ENCODE data around the gene CLUH. TPM values are rescaled to one million over a fixed set of nuclear protein-coding genes. Genes with fewer than 3 reads are reported as not detected.

The CLUH gene
- total RNA-seq, 1 donor from 2014 or later: 41.9 TPM

DNA sequence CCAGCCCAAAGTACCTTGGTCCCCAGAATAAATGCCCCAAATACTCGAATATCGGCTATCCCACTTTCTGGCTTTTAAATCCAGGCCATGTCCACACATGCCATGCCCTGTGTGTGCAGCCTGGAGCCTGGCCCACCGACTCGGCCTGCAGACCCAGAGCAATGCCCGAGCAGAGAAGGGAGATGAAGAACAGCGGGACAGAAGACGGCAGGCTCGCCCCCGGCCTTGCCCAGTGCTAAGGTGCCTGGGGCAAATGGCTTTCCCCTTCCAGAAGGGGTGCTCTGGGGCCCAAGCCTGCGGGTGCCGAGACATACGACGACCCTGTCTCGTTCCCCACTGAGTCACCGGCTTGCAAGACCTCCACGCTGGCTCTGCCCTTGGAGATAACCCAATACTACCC, 8.0 kb downstream of the CLUH start:
- FAIRE-seq (no peak), DNase-seq (ENCODE audit: low read depth) (no peak)
- Histone ChIP-seq H3K27me3 (ENCODE audit: control insufficient read depth, insufficient read depth, low read length) (no peaks in the 10 kb centered on the region), H3K36me3 (ENCODE audit: control insufficient read depth, insufficient read depth, low read length) (peaks cover 32% of the 10 kb centered on the region), H3K4me3 (ENCODE audit: low read depth, low read length) (no peak overlapping the region)
- TF ChIP-seq, protein P1, sequence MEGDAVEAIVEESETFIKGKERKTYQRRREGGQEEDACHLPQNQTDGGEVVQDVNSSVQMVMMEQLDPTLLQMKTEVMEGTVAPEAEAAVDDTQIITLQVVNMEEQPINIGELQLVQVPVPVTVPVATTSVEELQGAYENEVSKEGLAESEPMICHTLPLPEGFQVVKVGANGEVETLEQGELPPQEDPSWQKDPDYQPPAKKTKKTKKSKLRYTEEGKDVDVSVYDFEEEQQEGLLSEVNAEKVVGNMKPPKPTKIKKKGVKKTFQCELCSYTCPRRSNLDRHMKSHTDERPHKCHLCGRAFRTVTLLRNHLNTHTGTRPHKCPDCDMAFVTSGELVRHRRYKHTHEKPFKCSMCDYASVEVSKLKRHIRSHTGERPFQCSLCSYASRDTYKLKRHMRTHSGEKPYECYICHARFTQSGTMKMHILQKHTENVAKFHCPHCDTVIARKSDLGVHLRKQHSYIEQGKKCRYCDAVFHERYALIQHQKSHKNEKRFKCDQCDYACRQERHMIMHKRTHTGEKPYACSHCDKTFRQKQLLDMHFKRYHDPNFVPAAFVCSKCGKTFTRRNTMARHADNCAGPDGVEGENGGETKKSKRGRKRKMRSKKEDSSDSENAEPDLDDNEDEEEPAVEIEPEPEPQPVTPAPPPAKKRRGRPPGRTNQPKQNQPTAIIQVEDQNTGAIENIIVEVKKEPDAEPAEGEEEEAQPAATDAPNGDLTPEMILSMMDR (IDR thresholded peaks at IDR 0.05; ENCODE audit: insufficient read depth, low read length, severe bottlenecking): no peak

DNA sequence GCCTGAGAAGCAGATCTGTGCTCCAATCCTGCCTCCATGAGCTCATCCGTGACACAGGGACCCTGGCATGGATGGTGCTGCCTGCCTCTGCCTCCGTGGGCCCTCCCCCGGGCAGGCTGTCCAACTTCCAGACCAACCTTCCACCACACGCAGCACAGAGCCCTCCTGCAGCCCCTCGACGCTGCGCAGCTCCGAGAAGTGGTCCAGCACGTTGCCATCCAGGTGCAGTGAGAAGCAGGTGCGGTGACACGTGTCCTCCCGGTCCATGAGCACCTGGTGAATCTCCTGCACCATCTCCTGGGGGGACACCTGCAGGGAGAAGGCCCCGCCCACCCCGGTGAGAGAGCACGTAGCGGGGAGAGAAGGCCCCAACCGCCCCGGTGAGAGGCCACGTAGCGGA, 8.4 kb downstream of the CLUH start:
- TF ChIP-seq, protein P1 (IDR thresholded peaks at IDR 0.05; ENCODE audit: insufficient read depth, low read length, severe bottlenecking): no peak
- H3K36me3 ChIP-seq (ENCODE audit: control insufficient read depth, insufficient read depth, low read length): peaks cover 35% of the 10 kb centered on the region
- FAIRE-seq (no peak), DNase-seq (ENCODE audit: low read depth) (no peak)
- no peak overlapping the region for H3K4me3 ChIP-seq (ENCODE audit: low read depth, low read length)
- no peaks in the 10 kb centered on the region for H3K27me3 ChIP-seq (ENCODE audit: control insufficient read depth, insufficient read depth, low read length)

DNA sequence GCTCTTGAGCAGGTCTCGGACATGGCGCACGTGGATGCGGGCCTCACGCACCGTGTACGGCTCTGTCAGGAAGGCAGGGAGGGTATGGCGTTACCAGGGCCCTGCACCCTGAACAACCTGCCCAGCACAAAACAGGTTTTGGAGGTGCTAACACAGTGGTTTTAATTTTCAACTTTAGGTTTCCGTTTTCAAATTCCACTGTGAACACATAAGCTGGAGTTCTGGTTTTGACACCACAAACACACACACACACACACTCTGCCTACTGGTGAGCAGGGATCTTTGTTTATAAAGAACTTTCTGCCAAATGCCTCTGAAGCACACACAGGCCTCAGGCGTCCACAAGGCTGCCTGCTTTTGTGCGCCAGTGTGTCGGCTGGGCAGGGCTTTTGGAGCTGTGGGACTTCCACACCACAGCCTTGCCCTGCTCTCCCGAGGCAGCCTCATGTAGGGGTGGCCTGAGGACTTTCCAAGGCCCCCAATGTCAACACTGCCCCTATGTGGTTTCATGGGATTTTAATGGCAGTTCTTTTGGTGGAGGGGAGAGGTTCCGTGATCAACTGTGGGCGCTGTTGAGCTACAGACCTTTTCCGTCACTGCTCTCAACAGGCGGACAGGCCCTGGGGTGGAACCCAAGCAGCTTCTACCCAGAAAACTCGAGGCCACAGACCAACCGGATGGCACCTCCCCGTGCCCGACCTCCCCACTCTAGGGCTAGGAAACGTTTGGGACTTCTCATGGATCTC, 9.4 kb downstream of the CLUH start:
- Histone ChIP-seq H3K4me3 (ENCODE audit: low read depth, low read length) (no peak overlapping the region), H3K27me3 (ENCODE audit: control insufficient read depth, insufficient read depth, low read length) (no peaks in the 10 kb centered on the region), H3K36me3 (ENCODE audit: control insufficient read depth, insufficient read depth, low read length) (peaks cover 39% of the 10 kb centered on the region)
- DNase-seq (ENCODE audit: low read depth) (no peak), FAIRE-seq (no peak)
- TF ChIP-seq, protein P1 (IDR thresholded peaks at IDR 0.05; ENCODE audit: insufficient read depth, low read length, severe bottlenecking): no peak

DNA sequence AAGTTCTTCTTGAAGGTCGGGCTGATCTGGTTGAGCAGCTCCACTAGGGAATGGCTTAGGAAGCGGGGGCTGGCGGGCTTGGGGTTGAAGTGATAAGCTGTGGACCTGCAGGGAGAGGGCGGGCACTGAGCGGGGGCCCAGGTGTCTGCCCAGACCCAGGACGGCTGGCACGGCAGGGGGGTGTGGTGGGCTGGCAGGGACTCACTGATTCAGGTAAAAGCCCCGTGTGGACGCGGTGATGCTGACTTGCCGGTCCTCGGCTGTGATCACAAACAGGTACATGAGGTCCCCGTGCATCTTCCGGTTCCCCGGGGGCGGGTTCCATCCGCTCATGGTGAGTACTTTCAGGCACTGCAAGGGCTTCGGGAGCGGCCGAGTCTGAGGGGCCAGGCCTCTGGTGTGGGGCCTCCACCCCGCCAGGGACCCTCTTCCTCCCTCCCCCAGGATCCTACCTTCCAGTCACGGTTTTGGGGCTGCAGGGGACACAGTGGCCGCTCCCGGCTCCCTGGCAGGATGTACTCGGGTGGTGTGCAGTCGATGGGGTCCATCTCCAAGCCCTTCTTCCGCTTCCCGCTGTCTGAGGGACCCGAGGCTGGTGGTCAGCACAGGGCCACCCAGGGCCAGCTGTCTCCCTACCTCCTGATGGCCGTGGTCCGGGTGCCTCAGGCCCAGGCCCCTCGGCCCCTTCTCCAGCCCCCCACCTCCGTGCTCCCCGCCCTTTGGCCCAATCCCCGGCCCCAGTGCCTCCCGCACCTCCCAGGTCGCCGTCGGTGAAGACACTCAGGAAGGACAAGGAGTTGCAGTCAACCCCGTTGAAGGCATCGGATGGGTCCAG, 10.2 kb downstream of the CLUH start:
- TF ChIP-seq, protein P1 (IDR thresholded peaks at IDR 0.05; ENCODE audit: insufficient read depth, low read length, severe bottlenecking): no peak
- Histone ChIP-seq H3K36me3 (ENCODE audit: control insufficient read depth, insufficient read depth, low read length) (peaks cover 42% of the 10 kb centered on the region), H3K4me3 (ENCODE audit: low read depth, low read length) (no peak overlapping the region), H3K27me3 (ENCODE audit: control insufficient read depth, insufficient read depth, low read length) (no peaks in the 10 kb centered on the region)
- DNase-seq (ENCODE audit: low read depth): no peak
- FAIRE-seq: no peak

DNA sequence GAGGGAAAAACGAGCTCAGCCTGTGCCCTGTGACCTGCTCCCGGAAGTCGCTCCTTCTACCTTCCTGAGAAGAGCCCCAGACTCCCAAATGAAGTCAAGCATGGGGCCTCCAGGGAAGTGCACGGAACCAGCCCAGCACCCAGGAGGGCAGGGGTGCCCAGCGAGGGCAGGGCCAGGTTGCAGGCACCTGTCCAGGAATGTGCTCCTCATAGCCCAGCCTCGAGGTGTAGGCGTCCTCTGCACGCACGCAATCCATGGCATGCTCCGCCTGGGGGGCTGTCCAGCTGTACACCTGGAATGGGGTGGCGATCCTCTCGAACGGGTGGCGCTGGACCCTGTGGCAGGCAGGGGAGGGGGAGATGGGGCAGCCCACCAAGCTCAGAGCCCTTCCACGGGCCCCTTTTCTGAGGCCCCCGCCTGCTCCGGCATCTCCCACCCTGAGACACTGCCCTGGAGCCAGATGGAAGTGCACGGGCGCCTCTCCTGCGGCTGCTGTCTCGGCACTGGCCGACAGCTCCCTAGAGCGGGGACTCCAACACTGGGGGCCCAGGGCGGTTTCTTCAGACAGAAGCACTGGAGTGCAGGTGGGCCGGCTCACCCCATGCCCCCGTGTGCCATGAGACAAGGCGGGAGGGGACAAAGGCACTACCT, 10.9 kb downstream of the CLUH start:
- FAIRE-seq (no peak), DNase-seq (ENCODE audit: low read depth) (no peak)
- Histone ChIP-seq H3K36me3 (ENCODE audit: control insufficient read depth, insufficient read depth, low read length) (peaks cover 48% of the 10 kb centered on the region), H3K4me3 (ENCODE audit: low read depth, low read length) (no peak overlapping the region), H3K27me3 (ENCODE audit: control insufficient read depth, insufficient read depth, low read length) (no peaks in the 10 kb centered on the region)
- TF ChIP-seq, protein P1 (IDR thresholded peaks at IDR 0.05; ENCODE audit: insufficient read depth, low read length, severe bottlenecking): no peak

All from bronchial epithelial cell (primary cell).